ENCODE measurements around the gene DENND4A. TPM values are rescaled to one million over a fixed set of nuclear protein-coding genes. Genes with fewer than 3 reads are reported as not detected.
A peak's percentile ranks its signal among the peaks of the same experiment; 100 is the strongest.

DENND4A gene
- total and polyA plus RNA-seq, 5 donors, result 3.9 to 27.0 (median 19.7) TPM

DNA sequence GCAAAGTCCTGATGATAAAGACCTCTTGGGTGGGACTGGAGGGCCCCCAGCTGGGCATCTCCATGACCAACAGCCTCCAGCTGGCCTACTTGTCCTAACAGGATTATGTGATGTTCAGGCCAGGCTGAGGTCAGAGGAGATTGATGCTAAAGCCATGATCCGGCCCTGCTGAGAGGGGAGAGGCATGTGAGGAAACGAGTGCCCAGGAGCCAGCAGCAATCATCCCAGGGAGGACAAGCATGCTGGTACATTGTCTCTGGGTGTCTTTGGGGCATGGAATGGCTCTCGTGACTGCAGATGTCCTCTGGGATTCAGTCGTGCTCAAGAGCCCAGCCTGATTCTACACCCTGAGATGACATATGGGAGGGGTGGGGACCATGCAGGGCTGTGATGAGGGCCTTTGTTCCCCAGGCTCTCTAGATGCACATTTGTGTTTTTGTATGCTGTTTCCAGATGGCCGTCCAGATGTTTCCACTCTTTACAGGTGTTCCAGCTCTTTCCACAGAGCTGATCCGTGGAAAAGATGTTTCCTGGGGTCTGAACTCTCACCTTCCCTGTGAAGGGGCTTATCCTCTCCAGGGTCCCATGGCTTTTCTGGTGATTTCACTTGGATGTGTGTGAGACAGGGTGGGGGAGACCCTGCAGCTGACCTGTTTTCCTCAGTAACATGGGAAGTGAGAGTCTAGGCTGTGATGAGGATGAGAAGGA lies 150.2 kb downstream of the DENND4A start:
- H3K9me3 ChIP-seq (ENCODE audit: control insufficient read depth, low read length), result no peaks in the 10 kb centered on the region
- ATAC-seq, result no peak
- no peak for DNase-seq
- WGBS, result 50% methylated on average over 6 of the region's 6 CpGs
- H3K27ac ChIP-seq (ENCODE audit: low read length), result no peak overlapping the region
- no peaks in the 10 kb centered on the region for H3K27me3 ChIP-seq (ENCODE audit: control insufficient read depth, insufficient read depth)
- peaks cover 2% of the 10 kb centered on the region for H3K4me1 ChIP-seq (ENCODE audit: control insufficient read depth, insufficient read depth, low read length)
- no peak overlapping the region for H3K4me3 ChIP-seq (ENCODE audit: low read length)
- intact Hi-C loops (cut with DNase I), result no loop called here

DNA sequence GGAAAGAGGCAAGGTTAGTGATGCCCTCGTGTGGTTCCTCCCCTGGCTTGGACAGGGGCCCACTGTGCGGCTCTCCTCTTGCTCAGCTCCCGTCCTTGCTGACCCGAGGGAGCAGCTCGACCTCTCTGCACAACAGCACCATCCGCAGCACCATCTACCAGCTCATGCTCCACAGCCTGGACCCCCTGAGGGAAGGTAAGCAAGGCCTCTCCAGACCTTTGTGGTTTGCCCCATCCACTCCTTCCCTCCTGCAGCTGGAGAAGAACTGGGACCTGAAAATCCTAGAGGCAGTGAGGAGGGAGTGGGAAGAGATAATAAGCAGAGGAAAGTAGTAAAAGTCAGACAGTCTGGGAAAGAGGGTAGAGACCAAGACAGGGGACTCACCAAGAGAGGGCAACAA lies 152.6 kb downstream of the DENND4A start:
- no peak for ATAC-seq
- no peaks in the 10 kb centered on the region for H3K9me3 ChIP-seq (ENCODE audit: control insufficient read depth, low read length)
- no peak overlapping the region for H3K4me3 ChIP-seq (ENCODE audit: low read length)
- H3K4me1 ChIP-seq (ENCODE audit: control insufficient read depth, insufficient read depth, low read length), result peaks cover 2% of the 10 kb centered on the region
- no peak for DNase-seq
- WGBS, result 65% methylated on average over 6 of the region's 6 CpGs
- no peak overlapping the region for H3K27ac ChIP-seq (ENCODE audit: low read length)
- H3K27me3 ChIP-seq (ENCODE audit: control insufficient read depth, insufficient read depth), result no peaks in the 10 kb centered on the region
- intact Hi-C loops (cut with DNase I), result loop anchor here in 1 of 4 donors (10.0 kb wide), 1 partner anchor 215 kb away; no protein-coding TSS in a partner anchor

DNA sequence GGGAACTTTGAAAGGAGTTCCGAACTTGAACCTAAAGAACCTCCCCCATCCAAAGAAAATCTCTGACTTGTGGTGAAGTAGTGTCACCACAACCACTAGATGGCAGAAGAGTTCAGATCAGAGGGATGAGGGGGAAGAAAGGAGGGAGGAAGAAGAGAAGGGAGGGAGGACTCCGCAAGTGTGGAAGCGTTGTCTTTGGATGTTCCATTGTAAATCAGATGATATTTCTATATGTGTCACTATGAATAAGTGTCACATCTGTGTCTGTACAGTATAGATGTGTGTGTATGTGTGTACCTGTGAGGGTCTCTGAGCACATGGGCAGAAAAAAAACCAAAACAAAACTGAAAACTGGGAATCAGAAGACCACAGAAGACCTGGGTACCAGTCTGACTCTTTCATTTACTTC lies 153.4 kb downstream of the DENND4A start:
- no peak overlapping the region for H3K27ac ChIP-seq (ENCODE audit: low read length)
- peak; percentile 75 to 76 for ATAC-seq
- no peak for DNase-seq
- H3K9me3 ChIP-seq (ENCODE audit: control insufficient read depth, low read length), result no peaks in the 10 kb centered on the region
- no peaks in the 10 kb centered on the region for H3K27me3 ChIP-seq (ENCODE audit: control insufficient read depth, insufficient read depth)
- intact Hi-C loops (cut with DNase I), result loop anchor here in 1 of 4 donors (10.0 kb wide), 1 partner anchor 216 kb away; no protein-coding TSS in a partner anchor
- H3K4me1 ChIP-seq (ENCODE audit: control insufficient read depth, insufficient read depth, low read length), result peaks cover 2% of the 10 kb centered on the region
- no peak overlapping the region for H3K4me3 ChIP-seq (ENCODE audit: low read length)
- 4% methylated on average over 3 of the region's 3 CpGs for WGBS

DNA sequence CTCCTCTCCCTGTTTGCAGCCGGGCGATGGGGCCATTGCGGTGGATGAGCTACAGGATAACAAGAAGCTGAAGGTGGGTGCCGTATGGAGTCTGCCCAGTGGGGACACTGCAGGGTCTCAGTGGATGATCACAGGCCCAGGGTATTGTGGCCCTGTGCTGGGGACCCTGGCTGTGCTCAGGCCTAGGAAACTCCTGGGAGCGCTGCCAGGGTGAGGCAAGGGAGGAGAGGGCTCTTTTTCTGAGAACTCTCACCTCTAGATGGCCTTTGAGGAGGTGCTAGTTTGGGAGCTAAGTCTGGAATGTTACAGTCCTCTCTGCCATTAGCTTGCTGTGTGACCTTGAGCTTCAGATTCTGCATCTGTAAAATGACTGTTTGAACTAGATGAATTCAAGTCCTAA lies 154.0 kb downstream of the DENND4A start:
- peak; percentile 17 to 26 for ATAC-seq
- intact Hi-C loops (cut with DNase I), result loop anchor here in 1 of 4 donors (10.0 kb wide), 1 partner anchor 217 kb away; no protein-coding TSS in a partner anchor
- peak in 1 of 3 donors; percentile 39 for DNase-seq
- Histone ChIP-seq H3K27ac (ENCODE audit: low read length) (no peak overlapping the region), H3K4me3 (ENCODE audit: low read length) (no peak overlapping the region), H3K9me3 (ENCODE audit: control insufficient read depth, low read length) (no peaks in the 10 kb centered on the region), H3K27me3 (ENCODE audit: control insufficient read depth, insufficient read depth) (no peaks in the 10 kb centered on the region), H3K4me1 (ENCODE audit: control insufficient read depth, insufficient read depth, low read length) (peaks cover 2% of the 10 kb centered on the region)
- 81% methylated on average over 5 of the region's 5 CpGs for WGBS

DNA sequence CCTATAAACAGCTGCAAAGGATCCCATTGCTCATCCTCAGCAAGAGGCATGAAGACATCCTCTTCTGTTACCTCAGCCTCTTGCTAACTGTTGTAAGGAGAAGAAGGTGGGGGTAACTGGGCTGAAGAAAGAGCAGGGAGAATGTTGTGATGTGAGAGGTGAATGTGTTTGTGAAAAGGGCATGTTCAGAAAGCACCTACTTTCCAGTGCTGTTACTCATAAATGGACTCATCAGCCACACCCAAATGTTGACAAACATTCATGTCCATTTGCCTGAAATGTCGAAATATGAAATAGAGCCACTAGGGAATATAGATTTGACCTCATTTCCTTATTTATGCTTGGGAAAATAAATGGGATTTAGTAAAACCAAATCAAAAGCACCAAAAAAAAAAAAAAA lies 157.7 kb downstream of the DENND4A start:
- no peak overlapping the region for H3K4me3 ChIP-seq (ENCODE audit: low read length)
- DNase-seq (no peak), ATAC-seq (no peak)
- WGBS, result 82% methylated on average over 1 of the region's 1 CpG
- intact Hi-C loops (cut with DNase I), result loop anchor here in 1 of 4 donors (10.0 kb wide), 1 partner anchor 220 kb away; no protein-coding TSS in a partner anchor
- H3K27ac ChIP-seq (ENCODE audit: low read length), result no peak overlapping the region
- no peaks in the 10 kb centered on the region for H3K9me3 ChIP-seq (ENCODE audit: control insufficient read depth, low read length)
- H3K4me1 ChIP-seq (ENCODE audit: control insufficient read depth, insufficient read depth, low read length), result no peaks in the 10 kb centered on the region
- no peaks in the 10 kb centered on the region for H3K27me3 ChIP-seq (ENCODE audit: control insufficient read depth, insufficient read depth)

DNA sequence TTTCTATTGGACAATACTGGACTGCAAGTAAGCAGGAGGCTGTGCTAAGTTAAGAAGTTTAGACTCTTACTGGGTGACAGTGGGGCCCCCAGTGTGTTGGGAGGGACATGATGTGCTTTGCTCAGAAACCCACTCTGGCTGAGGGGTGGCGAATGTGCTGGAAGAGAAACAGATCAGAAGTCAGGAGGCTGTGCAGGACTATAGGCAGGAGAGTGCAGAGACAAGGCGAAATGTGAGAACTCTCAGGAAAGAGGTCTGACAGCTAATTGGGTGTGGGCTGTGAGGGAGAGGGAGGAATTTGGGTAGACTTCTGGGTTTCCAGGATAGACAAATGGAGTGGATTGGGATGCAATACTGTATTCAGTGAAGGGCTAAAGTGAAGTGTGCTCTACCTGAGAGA lies 158.3 kb downstream of the DENND4A start:
- Histone ChIP-seq H3K4me1 (ENCODE audit: control insufficient read depth, insufficient read depth, low read length) (no peaks in the 10 kb centered on the region), H3K27ac (ENCODE audit: low read length) (no peak overlapping the region), H3K9me3 (ENCODE audit: control insufficient read depth, low read length) (no peaks in the 10 kb centered on the region), H3K4me3 (ENCODE audit: low read length) (no peak overlapping the region), H3K27me3 (ENCODE audit: control insufficient read depth, insufficient read depth) (no peaks in the 10 kb centered on the region)
- intact Hi-C loops (cut with DNase I), result loop anchor here in 1 of 4 donors (10.0 kb wide), 1 partner anchor 221 kb away; no protein-coding TSS in a partner anchor
- DNase-seq (no peak), ATAC-seq (no peak)
- WGBS, result 86% methylated on average over 2 of the region's 2 CpGs

DNA sequence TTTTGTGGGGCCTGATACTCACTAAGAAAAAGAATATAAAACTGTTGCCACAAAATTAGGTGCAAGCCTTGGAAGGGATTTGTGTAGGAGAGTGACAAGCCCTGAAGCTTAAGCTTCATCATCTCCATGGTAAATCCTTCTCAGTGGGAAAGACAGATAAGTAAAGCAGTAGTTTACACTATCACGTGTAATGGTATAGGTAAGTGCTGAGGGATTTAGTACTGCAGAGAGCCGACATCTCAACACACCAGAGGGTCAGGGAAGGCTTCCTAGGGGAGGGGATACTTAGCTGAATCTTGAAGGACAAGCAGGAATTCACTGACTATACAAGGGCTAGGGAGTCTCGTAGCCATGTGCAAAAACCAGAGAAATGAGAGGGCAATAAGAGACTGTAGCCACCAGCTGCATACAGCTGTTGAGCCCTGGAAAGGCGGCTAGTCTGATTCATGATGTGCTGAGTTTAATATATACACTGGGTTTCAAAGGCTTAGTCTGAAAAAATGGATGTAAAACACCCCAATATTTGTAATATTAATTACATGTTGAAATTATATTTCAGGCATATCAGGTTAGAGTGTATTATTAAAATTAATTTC lies 159.2 kb downstream of the DENND4A start:
- intact Hi-C loops (cut with DNase I), result loop anchor here in 1 of 4 donors (10.0 kb wide), 1 partner anchor 222 kb away; no protein-coding TSS in a partner anchor
- no peaks in the 10 kb centered on the region for H3K9me3 ChIP-seq (ENCODE audit: control insufficient read depth, low read length)
- 63% methylated on average over 4 of the region's 4 CpGs for WGBS
- H3K27me3 ChIP-seq (ENCODE audit: control insufficient read depth, insufficient read depth), result no peaks in the 10 kb centered on the region
- H3K27ac ChIP-seq (ENCODE audit: low read length), result no peak overlapping the region
- no peak overlapping the region for H3K4me3 ChIP-seq (ENCODE audit: low read length)
- DNase-seq (no peak), ATAC-seq (no peak)
- H3K4me1 ChIP-seq (ENCODE audit: control insufficient read depth, insufficient read depth, low read length), result no peaks in the 10 kb centered on the region

DNA sequence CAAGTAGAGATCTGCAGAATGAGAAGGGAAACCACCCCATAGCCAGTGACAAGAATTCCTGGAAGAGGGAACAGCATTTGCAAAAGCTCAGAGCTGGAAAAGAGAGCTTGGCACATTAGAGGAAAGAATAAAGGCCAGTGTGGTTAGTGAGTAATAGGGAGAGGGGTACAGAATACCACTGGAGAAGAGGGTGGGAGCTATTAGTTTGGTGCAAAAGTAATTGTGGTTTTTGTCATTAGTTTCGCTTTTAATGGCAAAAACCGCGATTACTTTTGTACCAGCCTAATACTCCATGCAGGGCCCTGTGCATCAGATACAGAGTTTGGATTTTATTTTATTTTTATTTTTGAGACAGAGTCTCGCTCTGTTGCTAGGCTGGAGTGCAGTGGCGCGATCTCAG lies 160.6 kb downstream of the DENND4A start:
- ATAC-seq (no peak), DNase-seq (no peak)
- intact Hi-C loops (cut with DNase I), result loop anchor here in 1 of 4 donors (10.0 kb wide), 1 partner anchor 223 kb away; no protein-coding TSS in a partner anchor
- H3K9me3 ChIP-seq (ENCODE audit: control insufficient read depth, low read length), result no peaks in the 10 kb centered on the region
- no peak overlapping the region for H3K27ac ChIP-seq (ENCODE audit: low read length)
- H3K4me1 ChIP-seq (ENCODE audit: control insufficient read depth, insufficient read depth, low read length), result no peaks in the 10 kb centered on the region
- H3K27me3 ChIP-seq (ENCODE audit: control insufficient read depth, insufficient read depth), result no peaks in the 10 kb centered on the region
- no peak overlapping the region for H3K4me3 ChIP-seq (ENCODE audit: low read length)
- WGBS, result 96% methylated on average over 6 of the region's 6 CpGs

DNA sequence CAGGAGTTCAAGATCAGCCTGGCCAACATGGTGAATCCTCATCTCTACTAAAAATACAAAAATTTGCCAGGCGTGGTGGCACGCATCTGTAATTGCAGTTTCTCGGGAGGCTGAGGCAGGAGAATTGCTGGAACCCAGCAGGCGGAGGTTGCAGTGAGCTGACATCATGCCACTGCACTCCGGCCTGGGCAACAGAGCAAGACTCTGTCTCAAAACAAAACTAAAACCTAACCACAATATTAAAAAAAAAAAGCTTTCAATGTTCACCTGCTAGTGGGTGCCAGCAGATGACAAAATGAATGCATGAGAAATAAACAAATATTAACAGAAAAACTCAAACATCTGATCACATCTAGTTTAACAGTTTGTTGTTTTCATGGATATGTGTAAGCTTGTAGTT lies 161.3 kb downstream of the DENND4A start:
- ATAC-seq, result no peak
- no peak overlapping the region for H3K27ac ChIP-seq (ENCODE audit: low read length)
- no peaks in the 10 kb centered on the region for H3K9me3 ChIP-seq (ENCODE audit: control insufficient read depth, low read length)
- no peaks in the 10 kb centered on the region for H3K27me3 ChIP-seq (ENCODE audit: control insufficient read depth, insufficient read depth)
- no peaks in the 10 kb centered on the region for H3K4me1 ChIP-seq (ENCODE audit: control insufficient read depth, insufficient read depth, low read length)
- no peak overlapping the region for H3K4me3 ChIP-seq (ENCODE audit: low read length)
- 96% methylated on average over 5 of the region's 5 CpGs for WGBS
- no peak for DNase-seq
- intact Hi-C loops (cut with DNase I), result loop anchor here in 1 of 4 donors (10.0 kb wide), 1 partner anchor 224 kb away; no protein-coding TSS in a partner anchor

DNA sequence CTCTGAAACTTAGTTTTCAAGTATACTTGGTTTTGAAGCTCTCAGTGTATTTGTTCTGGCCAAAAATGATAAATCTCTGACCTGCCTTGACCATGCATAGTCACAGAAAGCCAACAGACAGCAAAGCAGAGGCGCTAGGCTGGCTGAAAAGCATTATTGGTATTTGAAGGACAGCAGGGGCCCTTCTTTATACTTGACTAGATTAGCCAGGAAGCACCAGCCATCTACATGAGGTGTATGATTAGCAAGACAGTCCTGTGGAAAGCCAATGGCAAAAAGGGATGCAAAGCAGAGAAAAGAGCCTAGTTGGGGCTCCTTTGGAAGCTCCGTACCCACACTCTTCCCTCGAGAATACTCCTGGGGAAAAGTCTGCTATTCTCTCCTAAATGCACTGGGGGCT lies 162.5 kb downstream of the DENND4A start:
- Histone ChIP-seq H3K4me3 (ENCODE audit: low read length) (no peak overlapping the region), H3K4me1 (ENCODE audit: control insufficient read depth, insufficient read depth, low read length) (no peaks in the 10 kb centered on the region), H3K27me3 (ENCODE audit: control insufficient read depth, insufficient read depth) (no peaks in the 10 kb centered on the region), H3K9me3 (ENCODE audit: control insufficient read depth, low read length) (no peaks in the 10 kb centered on the region), H3K27ac (ENCODE audit: low read length) (no peak overlapping the region)
- 89% methylated on average over 3 of the region's 3 CpGs for WGBS
- ATAC-seq (no peak), DNase-seq (no peak)
- intact Hi-C loops (cut with DNase I), result no loop called here

DNA sequence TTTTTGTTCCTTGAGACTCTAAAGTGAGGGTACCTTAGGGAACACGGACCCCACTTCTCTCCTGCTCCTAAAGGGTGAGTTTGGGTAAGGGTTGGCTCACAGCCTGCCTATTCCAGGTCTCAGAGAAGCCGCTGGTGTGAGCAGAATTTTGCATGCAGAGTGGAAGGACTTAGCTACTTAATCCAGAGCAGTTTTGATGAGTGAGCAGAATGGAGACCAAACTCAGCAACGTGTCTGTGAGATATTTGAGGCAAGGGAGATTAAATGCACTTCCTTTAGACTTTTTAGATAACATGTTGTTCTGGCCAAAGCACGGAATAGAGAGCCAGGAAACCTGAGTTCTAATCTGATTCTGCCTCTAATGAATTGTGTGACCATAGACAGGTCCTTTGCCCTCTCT lies 165.2 kb downstream of the DENND4A start:
- H3K9me3 ChIP-seq (ENCODE audit: control insufficient read depth, low read length), result no peaks in the 10 kb centered on the region
- 41% methylated on average over 4 of the region's 4 CpGs for WGBS
- intact Hi-C loops (cut with DNase I), result no loop called here
- no peak for ATAC-seq
- H3K4me1 ChIP-seq (ENCODE audit: control insufficient read depth, insufficient read depth, low read length), result no peaks in the 10 kb centered on the region
- H3K27me3 ChIP-seq (ENCODE audit: control insufficient read depth, insufficient read depth), result no peaks in the 10 kb centered on the region
- DNase-seq, result no peak
- H3K27ac ChIP-seq (ENCODE audit: low read length), result no peak overlapping the region
- no peak overlapping the region for H3K4me3 ChIP-seq (ENCODE audit: low read length)
